ENCODE results near the gene MAU2.
"Not testable (repeated sequence)": the region's sequence is repeated elsewhere in the genome, so short reads cannot be mapped to it uniquely, and the experiment has no call there.

Gene MAU2

GRCh38 chr19:19382118-19382517 lies 61.5 kb downstream of the MAU2 start:
- no peak for DNase-seq (ENCODE audit: low spot score)

GRCh38 chr19:19384486-19384885 lies 63.9 kb downstream of the MAU2 start:
- no peak for DNase-seq (ENCODE audit: low spot score)

- DNase-seq (ENCODE audit: low spot score) = peak; percentile 100
Observed at GRCh38 chr19:19385131-19385895, 64.7 kb downstream of the MAU2 start.

- peak; percentile 71 for DNase-seq (ENCODE audit: low spot score)
Observed at GRCh38 chr19:19385896-19386869, 65.6 kb downstream of the MAU2 start.

- no peak for DNase-seq (ENCODE audit: low spot score)
Observed at GRCh38 chr19:19387108-19387507, 66.5 kb downstream of the MAU2 start.

GRCh38 chr19:19388568-19389555 lies 68.2 kb downstream of the MAU2 start:
- no peak for DNase-seq (ENCODE audit: low spot score)

- DNase-seq (ENCODE audit: low spot score) = not testable (repeated sequence)
Observed at GRCh38 chr19:19389683-19390082, 69.1 kb downstream of the MAU2 start.

GRCh38 chr19:19394333-19394732 lies 73.7 kb downstream of the MAU2 start:
- DNase-seq (ENCODE audit: low spot score) = not testable (repeated sequence)

GRCh38 chr19:19399733-19400433 lies 79.3 kb downstream of the MAU2 start:
- DNase-seq (ENCODE audit: low spot score) = no peak

GRCh38 chr19:19402656-19403372 lies 82.2 kb downstream of the MAU2 start:
- no peak for DNase-seq (ENCODE audit: low spot score)

- DNase-seq (ENCODE audit: low spot score) = no peak
Observed at GRCh38 chr19:19403373-19403901, 82.8 kb downstream of the MAU2 start.

- DNase-seq (ENCODE audit: low spot score) = peak; percentile 89
Observed at GRCh38 chr19:19404879-19405860, 84.5 kb downstream of the MAU2 start, which contains the start of gene GATAD2A. TSS of gene GATAD2A (plus strand) at chr19:19405675. CDS start at chr19:19465346, 59,671 bp downstream.

GRCh38 chr19:19405971-19406877 lies 85.6 kb downstream of the MAU2 start:
- DNase-seq (ENCODE audit: low spot score) = peak; percentile 47

GRCh38 chr19:19406878-19407632 lies 86.4 kb downstream of the MAU2 start:
- peak; percentile 84 for DNase-seq (ENCODE audit: low spot score)

GRCh38 chr19:19407633-19407930 lies 87.0 kb downstream of the MAU2 start:
- peak; percentile 31 for DNase-seq (ENCODE audit: low spot score)

All from NAMALWA (cell line).